Endothelial cell of umbilical vein (primary cell): ENCODE results near the gene COPS3. TPM values are rescaled to one million over a fixed set of nuclear protein-coding genes. Genes with fewer than 3 reads are reported as not detected.

Experiments used
- BruUV-seq: library from RNA; stranded (reverse); fragments of 400-500 nt; replicated peaks from 2 replicates; lab custom pipeline; 2021; lab: Mats Ljungman, UMichigan
- CTCF ChIA-PET: fragments of 300-600, 350-600 bp; sonication (Branson Sonifier 250); formaldehyde crosslinking; loops from one replicate; lab custom pipeline; 2021; ENCODE audit warnings: antibody characterized with exemption, inconsistent platforms; lab: Charles Lee
- POLR2A ChIA-PET: fragments of 300-600, 350-600 bp; sonication (Branson Sonifier 250); formaldehyde crosslinking; loops from one replicate; lab custom pipeline; 2021; ENCODE audit warnings: antibody characterized with exemption, inconsistent platforms; lab: Charles Lee
- DNase-seq: peaks from one replicate; pipeline ENCODE4 v3.0.0-alpha.2; 2011; ENCODE audit warnings: low read depth, low spot score
- FAIRE-seq: peaks from 2 replicates; lab custom pipeline; 2011; peaks lifted over from hg19 to GRCh38; lab: Jason Lieb, UNC
- H2AFZ ChIP-seq: 2 replicates; pipeline ENCODE4 v1.6.0; 2012; ENCODE audit warnings: low read depth, low read length, control low read depth, inconsistent platforms
- H3K27ac ChIP-seq: 2 replicates; pipeline ENCODE4 v1.5.1; 2011; ENCODE audit warnings: low read depth, mild to moderate bottlenecking, control low read depth, low read length, moderate library complexity; ENCODE audit not compliant: insufficient read depth
- H3K27me3 ChIP-seq, 2 experiments: 2 replicates each; pipeline versions ENCODE4 v1.6.0 to v1.6.1; 2011; ENCODE audit warnings: low read length in 2 of 2, mixed read lengths in 1 of 2; ENCODE audit not compliant: control insufficient read depth in 2 of 2, insufficient read depth in 2 of 2
- H3K36me3 ChIP-seq, 2 experiments: 2 replicates in 1 of 2; 3 replicates in 1 of 2; pipeline ENCODE4 v1.5.1; 2011; ENCODE audit warnings: low read length in 2 of 2, mild to moderate bottlenecking in 1 of 2, moderate library complexity in 1 of 2; ENCODE audit not compliant: control insufficient read depth in 2 of 2, insufficient read depth in 2 of 2; ENCODE audit errors: extremely low read depth in 1 of 2
- H3K4me1 ChIP-seq: 3 replicates; pipeline ENCODE4 v1.5.1; 2011; ENCODE audit warnings: mild to moderate bottlenecking, low read length; ENCODE audit not compliant: control insufficient read depth, insufficient read depth; ENCODE audit errors: extremely low read depth
- H3K4me2 ChIP-seq: 2 replicates; pipeline ENCODE4 v1.6.1; 2011; ENCODE audit warnings: low read length, control low read depth, mixed read lengths; ENCODE audit not compliant: insufficient read depth
- H3K4me3 ChIP-seq, 3 experiments: fragments of 200-600 bp in 1 of 3; sonication (generic), shearing (Covaris generic) in 1 of 3; replicated peaks in 1 of 3; 2 replicates each; pipeline ENCODE4 v1.5.1; 2011 to 2016; ENCODE audit warnings: control low read depth in 3 of 3, low read length in 3 of 3, mild to moderate bottlenecking in 2 of 3, inconsistent platforms in 1 of 3, low read depth in 1 of 3, moderate library complexity in 1 of 3; ENCODE audit not compliant: insufficient read depth in 1 of 3
- H3K79me2 ChIP-seq: 2 replicates; pipeline ENCODE4 v1.6.0; 2012; ENCODE audit warnings: low read length, inconsistent platforms; ENCODE audit not compliant: control insufficient read depth, insufficient read depth
- H3K9ac ChIP-seq: replicated peaks from 2 replicates; pipeline ENCODE3; 2011; ENCODE audit warnings: low read length, control low read depth; ENCODE audit not compliant: insufficient read depth; ENCODE audit errors: extremely low read depth
- H3K9me1 ChIP-seq: replicated peaks from 3 replicates; pipeline ENCODE4 v1.6.0; 2011; ENCODE audit warnings: mild to moderate bottlenecking, low read length; ENCODE audit not compliant: control insufficient read depth, insufficient read depth; ENCODE audit errors: extremely low read depth
- H3K9me3 ChIP-seq: replicated peaks from 2 replicates; pipeline ENCODE4 v1.5.1; 2012; ENCODE audit warnings: low read length, inconsistent platforms; ENCODE audit not compliant: control insufficient read depth, insufficient read depth
- H4K20me1 ChIP-seq: replicated peaks from 2 replicates; pipeline ENCODE3; 2011; ENCODE audit warnings: mild to moderate bottlenecking, low read length; ENCODE audit not compliant: control insufficient read depth, insufficient read depth; ENCODE audit errors: extremely low read depth
- EZH2 ChIP-seq: IDR thresholded peaks from 2 replicates; pipeline ENCODE4 v1.6.1; 2012; ENCODE audit warnings: borderline replicate concordance, low read depth, mild to moderate bottlenecking, moderate library complexity, low read length, inconsistent platforms; ENCODE audit not compliant: severe bottlenecking
- FOS ChIP-seq: IDR thresholded peaks from 2 replicates; pipeline ENCODE4 v1.6.1; 2011; ENCODE audit warnings: mild to moderate bottlenecking, low read length, moderate library complexity, borderline replicate concordance; ENCODE audit not compliant: insufficient read depth
- GATA2 ChIP-seq: IDR thresholded peaks from 2 replicates; pipeline ENCODE4 v1.7.0; 2011; ENCODE audit warnings: low read depth, mild to moderate bottlenecking, moderate library complexity, mixed read lengths, low read length; ENCODE audit not compliant: insufficient read length, insufficient read depth
- JUN ChIP-seq: IDR thresholded peaks from 2 replicates; pipeline ENCODE4 v1.6.1; 2011; ENCODE audit warnings: borderline replicate concordance, low read depth; ENCODE audit not compliant: insufficient read length, insufficient read depth
- MYC ChIP-seq: IDR thresholded peaks from one replicate; pipeline ENCODE4 v1.6.1; 2011; ENCODE audit warnings: mild to moderate bottlenecking, low read depth, low read length
- POLR2A ChIP-seq: IDR thresholded peaks from 2 replicates; pipeline ENCODE4 v1.6.1; 2012; ENCODE audit warnings: low read depth, mild to moderate bottlenecking, control low read depth, low read length
- POLR2AphosphoS5 ChIP-seq: IDR thresholded peaks from 2 replicates; pipeline ENCODE4 v1.6.1; 2012; ENCODE audit warnings: low read depth, mild to moderate bottlenecking, control low read depth, low read length, moderate library complexity; ENCODE audit not compliant: insufficient read depth
- dilution Hi-C: fragments of 300-500 bp; cut with MboI; formaldehyde crosslinking; loops from one replicate; pipeline ENCODE4 v1.15.0; 2019; ENCODE audit warnings: low sequenced_read_pairs; ENCODE audit not compliant: extremely low pct_ligation_motif_present
- intact Hi-C: fragments of 100-400 bp; cut with micrococcal nuclease; formaldehyde crosslinking; loops from one replicate; pipeline ENCODE4 v1.10.0; 2022
- polyA plus RNA-seq, 4 experiments: library from polyadenylated mRNA; depleted of rRNA in 3 of 4; stranded (reverse) in 3 of 4; unstranded in 1 of 4; fragments of >200 nt; gene quantifications; 2 replicates each; pipeline versions ENCODE4 v1.2.1 to v1.2.3, GENCODE V29; 2011 to 2012; ENCODE audit warnings: missing spikeins in 1 of 4
- total RNA-seq: library from RNA; stranded (reverse); gene quantifications from 2 replicates; pipeline ENCODE4 v1.2.3, GENCODE V29; 2021
- TF ChIP-seq, protein P1 (sequence below): IDR thresholded peaks from 2 replicates; pipeline ENCODE4 v1.6.1; 2011; ENCODE audit not compliant: insufficient read depth, insufficient read length
- TF ChIP-seq, protein P2 (sequence below), 2 donors: IDR thresholded peaks; 1 replicate in 1 of 2; 2 replicates in 1 of 2; pipeline ENCODE4 v1.5.1; 2011; ENCODE audit warnings: low read length in 2 of 2, mild to moderate bottlenecking in 2 of 2, moderate library complexity in 2 of 2, control low read depth in 1 of 2, inconsistent platforms in 1 of 2, low read depth in 1 of 2; ENCODE audit not compliant: insufficient read depth in 1 of 2; ENCODE audit errors: extremely low read depth in 1 of 2

COPS3 gene
- total and polyA plus RNA-seq, 2 donors (not counting 3 experiments of a cell fraction or from before 2014, with no cell fraction given): 54.8 to 80.9 TPM

DNA sequence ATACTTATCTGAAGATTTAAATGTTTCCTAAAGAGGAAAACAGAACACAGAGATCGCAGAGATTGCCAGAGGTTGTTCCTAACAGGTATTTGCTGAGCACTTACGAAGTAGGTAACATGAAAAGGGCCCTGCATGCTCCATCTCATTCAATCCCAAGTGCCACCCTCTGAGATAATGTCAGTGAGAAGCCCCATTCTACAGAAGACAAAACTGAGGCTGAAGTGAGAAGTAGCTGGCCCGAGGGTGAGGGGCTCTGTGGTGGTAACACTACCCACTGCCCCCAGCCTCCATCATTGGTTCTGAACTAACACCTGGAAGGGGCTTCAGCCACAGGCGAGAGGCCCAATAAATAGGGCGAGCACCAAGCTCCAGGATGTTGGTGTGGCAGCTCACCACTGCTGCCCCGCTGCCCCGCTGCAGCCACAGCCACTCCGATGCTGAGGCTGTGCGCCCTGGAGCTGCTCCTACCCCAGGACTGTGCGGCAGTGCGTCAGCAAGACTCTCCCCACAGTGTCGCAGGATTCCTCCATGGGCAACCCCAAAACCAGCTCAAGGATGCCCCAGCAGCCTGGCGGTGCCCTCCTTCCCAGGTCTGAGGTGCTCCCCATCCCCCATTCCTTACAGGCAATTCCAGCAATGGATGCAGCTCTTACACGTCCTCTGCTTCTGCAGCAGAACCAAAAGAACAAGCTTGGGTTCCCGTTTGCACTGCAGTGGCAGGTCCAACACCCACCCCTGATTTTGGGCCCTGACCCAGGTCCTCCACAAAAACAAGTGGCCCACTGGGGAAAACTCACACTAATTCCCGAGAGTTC lies 54.4 kb downstream of the COPS3 start:
- H3K4me3 ChIP-seq: no peak overlapping the region
- no peak overlapping the region for H2AFZ ChIP-seq
- no peak for TF ChIP-seq POLR2A
- no peak for TF ChIP-seq MYC
- TF ChIP-seq, protein P1, sequence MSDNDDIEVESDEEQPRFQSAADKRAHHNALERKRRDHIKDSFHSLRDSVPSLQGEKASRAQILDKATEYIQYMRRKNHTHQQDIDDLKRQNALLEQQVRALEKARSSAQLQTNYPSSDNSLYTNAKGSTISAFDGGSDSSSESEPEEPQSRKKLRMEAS: no peak
- no peak for TF ChIP-seq JUN
- no peak for TF ChIP-seq EZH2
- no peak for TF ChIP-seq GATA2
- BruUV-seq: no TSS peak
- no peaks in the 10 kb centered on the region for H3K4me1 ChIP-seq
- no peaks in the 10 kb centered on the region for H3K27me3 ChIP-seq
- DNase-seq (no peak), FAIRE-seq (no peak)
- no peak overlapping the region for H3K4me2 ChIP-seq
- H3K27ac ChIP-seq: no peak overlapping the region
- POLR2A ChIA-PET: interaction anchor here (0.6 kb wide), 1 partner anchor 270 kb away, joined by 5 read pairs; the partner anchor contains the start of gene RASD1
- no peaks in the 10 kb centered on the region for H3K79me2 ChIP-seq
- H3K9me3 ChIP-seq: no peaks in the 10 kb centered on the region
- H4K20me1 ChIP-seq: no peaks in the 10 kb centered on the region
- H3K36me3 ChIP-seq: peaks cover 11 to 71% of the 10 kb centered on the region in 2 experiments
- H3K9ac ChIP-seq: no peak overlapping the region
- no peaks in the 10 kb centered on the region for H3K9me1 ChIP-seq
- dilution Hi-C loops: no loop called here
- intact Hi-C loops: no loop called here
- CTCF ChIA-PET: interaction anchor here (0.6 kb wide), 1 partner anchor 119 kb away, joined by 3 read pairs; no protein-coding TSS in a partner anchor

DNA sequence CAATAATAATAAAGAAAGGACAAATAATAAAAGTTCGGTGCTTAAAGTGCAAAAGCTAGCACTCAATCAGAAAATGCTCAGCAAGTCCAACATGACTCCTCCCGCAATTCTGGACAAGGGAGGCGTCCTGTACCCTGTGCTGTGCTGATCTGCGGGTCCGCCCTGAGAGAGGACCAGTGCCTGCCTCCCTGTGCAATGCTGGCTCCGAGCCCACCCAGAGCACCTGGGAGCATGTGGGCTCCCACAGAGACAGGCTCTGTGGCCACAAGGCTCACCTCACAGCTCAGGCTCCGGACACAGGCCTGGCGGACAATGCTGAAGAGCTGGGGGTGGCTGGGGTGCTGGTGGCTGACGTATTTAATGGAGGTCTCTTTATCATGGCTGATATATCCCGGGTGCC lies 55.1 kb downstream of the COPS3 start:
- H3K4me2 ChIP-seq: no peak overlapping the region
- no peak overlapping the region for H3K9ac ChIP-seq
- DNase-seq (no peak), FAIRE-seq (no peak)
- no peak overlapping the region for H3K27ac ChIP-seq
- H3K79me2 ChIP-seq: no peaks in the 10 kb centered on the region
- no peaks in the 10 kb centered on the region for H3K9me3 ChIP-seq
- no peaks in the 10 kb centered on the region for H3K4me1 ChIP-seq
- no peak overlapping the region for H3K4me3 ChIP-seq
- dilution Hi-C loops (no loop called here), intact Hi-C loops (no loop called here)
- H3K27me3 ChIP-seq: no peaks in the 10 kb centered on the region
- CTCF ChIA-PET: no interaction called here
- H4K20me1 ChIP-seq: no peaks in the 10 kb centered on the region
- H2AFZ ChIP-seq: no peak overlapping the region
- POLR2A ChIA-PET: interaction anchor here (0.6 kb wide), 1 partner anchor 271 kb away, joined by 5 read pairs; the partner anchor contains the start of gene RASD1
- TF ChIP-seq, protein P2, sequence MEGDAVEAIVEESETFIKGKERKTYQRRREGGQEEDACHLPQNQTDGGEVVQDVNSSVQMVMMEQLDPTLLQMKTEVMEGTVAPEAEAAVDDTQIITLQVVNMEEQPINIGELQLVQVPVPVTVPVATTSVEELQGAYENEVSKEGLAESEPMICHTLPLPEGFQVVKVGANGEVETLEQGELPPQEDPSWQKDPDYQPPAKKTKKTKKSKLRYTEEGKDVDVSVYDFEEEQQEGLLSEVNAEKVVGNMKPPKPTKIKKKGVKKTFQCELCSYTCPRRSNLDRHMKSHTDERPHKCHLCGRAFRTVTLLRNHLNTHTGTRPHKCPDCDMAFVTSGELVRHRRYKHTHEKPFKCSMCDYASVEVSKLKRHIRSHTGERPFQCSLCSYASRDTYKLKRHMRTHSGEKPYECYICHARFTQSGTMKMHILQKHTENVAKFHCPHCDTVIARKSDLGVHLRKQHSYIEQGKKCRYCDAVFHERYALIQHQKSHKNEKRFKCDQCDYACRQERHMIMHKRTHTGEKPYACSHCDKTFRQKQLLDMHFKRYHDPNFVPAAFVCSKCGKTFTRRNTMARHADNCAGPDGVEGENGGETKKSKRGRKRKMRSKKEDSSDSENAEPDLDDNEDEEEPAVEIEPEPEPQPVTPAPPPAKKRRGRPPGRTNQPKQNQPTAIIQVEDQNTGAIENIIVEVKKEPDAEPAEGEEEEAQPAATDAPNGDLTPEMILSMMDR (IDR thresholded peaks at IDR 0.05; ENCODE audit: extremely low read depth in 1 of 2, insufficient read depth in 1 of 2, low read depth in 1 of 2, low read length in 2 of 2): no peak
- TF ChIP-seq POLR2A (no peak), EZH2 (no peak), FOS (no peak), POLR2AphosphoS5 (no peak), JUN (no peak), GATA2 (no peak), MYC (no peak)
- TF ChIP-seq, protein P1: no peak
- H3K9me1 ChIP-seq: no peaks in the 10 kb centered on the region
- no TSS peak for BruUV-seq
- peaks cover 10 to 72% of the 10 kb centered on the region in 2 experiments for H3K36me3 ChIP-seq
